ENCODE measurements around the gene MNS1. TPM values are rescaled to one million over a fixed set of nuclear protein-coding genes. Genes with fewer than 3 reads are reported as not detected.
"Not testable (repeated sequence)": the region's sequence is repeated elsewhere in the genome, so short reads cannot be mapped to it uniquely, and the experiment has no call there.

The MNS1 gene
- total RNA-seq, 2 donors from 2014 or later, result 0.47 to 0.73 TPM

DNA sequence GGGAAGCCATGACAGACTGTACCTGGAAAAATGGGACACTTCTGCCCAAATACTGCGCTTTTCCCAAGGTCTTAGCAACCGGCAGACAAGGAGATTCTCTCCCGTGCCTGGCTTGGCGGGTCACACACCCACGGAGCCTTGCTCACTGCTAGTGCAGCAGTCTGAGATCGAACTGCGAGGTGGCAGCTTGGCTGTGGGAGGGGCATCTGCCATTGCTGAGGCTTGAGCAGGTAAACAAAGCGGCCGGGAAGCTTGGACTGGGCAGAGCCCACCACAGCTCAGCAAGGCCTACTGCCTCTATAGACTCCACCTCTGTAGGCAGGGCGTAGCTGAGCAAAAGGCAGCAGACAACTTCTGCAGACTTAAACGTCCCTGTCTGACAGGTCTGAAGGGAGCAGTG is 65.7 kb downstream of the MNS1 start:
- DNase-seq (ENCODE audit: low spot score in 2 of 2); H3K27ac Mint-ChIP-seq; ATAC-seq; H3K36me3 Mint-ChIP-seq: not testable (repeated sequence)
- H3K9me3 Mint-ChIP-seq, result peaks cover 6 to 24% of the 10 kb centered on the region in 2 donors

DNA sequence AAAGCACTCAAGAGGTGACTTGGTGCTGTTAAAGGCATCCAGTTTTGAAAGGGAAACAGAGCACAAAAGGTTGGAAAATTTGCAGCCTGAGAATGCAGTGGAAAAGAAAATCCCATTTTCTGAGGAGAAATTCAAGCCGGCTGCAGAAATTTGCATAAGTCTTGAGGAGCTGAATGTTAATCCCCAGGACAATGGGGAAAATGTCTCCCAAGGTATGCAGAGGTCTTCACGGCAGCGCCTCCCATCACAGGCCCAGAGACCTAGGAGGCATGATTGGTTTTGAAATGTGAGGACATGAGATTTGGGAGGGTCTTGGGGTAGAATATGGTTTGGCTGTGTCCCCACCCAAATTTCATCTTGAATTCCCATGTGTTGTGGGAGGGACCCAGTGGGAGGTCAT is 67.6 kb downstream of the MNS1 start:
- peaks cover 3 to 24% of the 10 kb centered on the region in 2 donors for H3K9me3 Mint-ChIP-seq
- not testable (repeated sequence) for H3K27ac Mint-ChIP-seq; ATAC-seq; H3K36me3 Mint-ChIP-seq; DNase-seq (ENCODE audit: low spot score in 2 of 2)

DNA sequence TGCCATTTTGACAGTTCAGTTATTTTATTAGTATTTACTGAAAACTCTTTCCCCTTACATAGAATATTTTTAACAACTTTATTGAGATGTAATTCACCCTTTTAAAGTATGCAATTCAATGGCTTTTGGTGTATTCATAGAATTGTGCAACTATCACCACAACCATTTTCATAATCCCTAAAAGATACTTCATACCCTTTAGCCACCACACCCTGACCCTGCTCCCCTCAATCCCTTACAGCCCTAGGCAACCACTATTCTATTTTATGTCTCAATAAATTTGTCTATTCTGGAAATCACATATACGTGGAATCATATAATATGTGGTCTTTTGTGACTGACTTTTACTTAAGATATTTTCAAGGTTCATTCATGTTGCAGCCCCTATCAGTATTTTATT is 70.0 kb downstream of the MNS1 start:
- ATAC-seq, result no peak
- DNase-seq (ENCODE audit: low spot score in 2 of 2), result no peak
- H3K27ac Mint-ChIP-seq, result no peak overlapping the region
- H3K36me3 Mint-ChIP-seq, result no peaks in the 10 kb centered on the region
- H3K9me3 Mint-ChIP-seq, result peaks cover 3 to 9% of the 10 kb centered on the region in 2 donors

DNA sequence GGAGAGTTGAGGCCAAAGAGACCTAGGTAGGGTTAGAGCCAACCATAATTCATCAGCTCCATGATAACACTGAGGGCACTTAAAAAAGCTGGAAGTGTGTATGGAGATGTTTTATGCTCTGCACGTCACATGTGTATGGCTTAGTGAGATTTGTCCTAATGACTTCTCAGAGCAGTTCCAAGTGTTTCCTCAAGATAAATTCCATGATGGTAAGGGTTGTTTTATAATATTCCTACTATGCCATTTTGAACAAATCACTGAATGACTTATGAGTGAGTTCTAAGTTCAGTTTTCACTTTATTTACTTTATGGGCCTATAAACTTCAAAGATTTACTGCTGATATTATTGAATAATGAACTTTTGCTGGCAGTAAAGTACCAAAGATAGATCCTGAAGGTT is 71.7 kb downstream of the MNS1 start:
- H3K36me3 Mint-ChIP-seq, result no peaks in the 10 kb centered on the region
- ATAC-seq (no peak), DNase-seq (ENCODE audit: low spot score in 2 of 2) (no peak)
- peaks cover 3 to 9% of the 10 kb centered on the region in 2 donors for H3K9me3 Mint-ChIP-seq
- no peak overlapping the region for H3K27ac Mint-ChIP-seq

DNA sequence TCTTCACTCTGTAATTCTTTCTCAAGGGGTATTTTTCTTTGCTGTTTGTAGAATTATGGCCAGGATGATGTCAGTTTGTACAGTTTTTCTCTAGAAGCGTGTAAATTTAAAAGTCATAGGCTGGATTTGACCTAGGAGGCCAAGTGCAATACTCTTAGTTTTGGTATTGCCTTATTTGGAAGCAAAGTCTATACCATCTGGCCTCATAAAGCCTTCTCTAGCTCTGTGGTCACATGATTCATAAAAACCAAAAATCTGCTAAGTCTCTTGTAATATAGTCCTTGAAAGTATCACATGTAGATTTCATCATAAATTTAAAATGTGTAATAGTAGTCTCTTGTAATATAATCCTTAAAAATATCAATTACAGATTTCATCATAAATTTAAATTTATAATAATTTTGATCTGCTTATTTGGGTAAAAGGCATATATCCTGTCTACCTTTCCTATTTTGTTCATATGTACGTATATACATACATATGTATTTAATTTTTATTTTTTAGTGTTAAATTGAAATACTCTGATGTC is 74.1 kb downstream of the MNS1 start:
- Mint-ChIP-seq H3K36me3 (no peaks in the 10 kb centered on the region), H3K27ac (no peak overlapping the region), H3K9me3 (no peaks in the 10 kb centered on the region)
- no peak for DNase-seq (ENCODE audit: low spot score in 2 of 2)
- peak in 1 of 2 donors; percentile 74 for ATAC-seq

DNA sequence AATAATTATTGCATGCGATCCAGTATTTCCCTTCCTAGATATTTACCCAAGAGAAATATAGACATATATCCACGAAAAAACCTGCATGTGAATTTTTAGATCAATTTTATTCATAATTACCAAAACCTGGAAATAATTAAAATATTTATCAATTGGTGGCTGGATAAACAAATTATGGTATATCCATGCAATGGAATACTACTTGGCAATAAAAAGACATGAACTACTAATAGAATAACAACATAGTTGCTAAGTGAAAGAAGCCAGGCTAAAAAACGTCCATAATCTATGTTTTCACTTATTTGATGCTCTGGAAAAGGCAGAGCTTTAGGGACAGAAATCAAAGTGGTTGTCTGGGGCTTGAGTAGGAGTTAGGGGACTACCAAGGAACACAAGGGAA is 79.0 kb downstream of the MNS1 start:
- ATAC-seq (no peak), DNase-seq (ENCODE audit: low spot score in 2 of 2) (no peak)
- Mint-ChIP-seq H3K9me3 (peaks cover 4 to 5% of the 10 kb centered on the region in 2 donors), H3K36me3 (peaks cover 0 to 9% of the 10 kb centered on the region in 2 donors), H3K27ac (no peak overlapping the region)

DNA sequence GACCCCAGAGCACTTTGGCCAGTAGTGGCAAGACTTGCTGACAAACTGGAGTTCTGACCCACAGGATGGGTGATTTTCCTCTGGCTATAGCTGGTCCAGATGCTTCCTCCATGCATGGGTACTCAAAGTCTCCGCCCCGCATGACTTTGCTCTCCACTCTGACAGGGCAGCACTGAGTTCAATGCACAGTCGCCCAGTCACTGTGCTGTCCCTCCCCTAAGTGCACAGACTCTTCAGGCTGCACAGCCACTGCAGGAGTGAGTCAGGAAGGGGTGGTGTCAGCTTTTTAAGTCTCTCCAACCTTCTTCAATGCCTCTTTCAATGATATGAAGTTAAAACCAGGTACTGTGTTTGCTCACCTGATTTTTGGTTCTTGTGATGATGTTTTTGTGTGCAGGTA is 81.9 kb downstream of the MNS1 start:
- peaks cover 16 to 22% of the 10 kb centered on the region in 2 donors for H3K9me3 Mint-ChIP-seq
- no peak for ATAC-seq
- no peak overlapping the region for H3K27ac Mint-ChIP-seq
- H3K36me3 Mint-ChIP-seq, result peaks cover 7 to 22% of the 10 kb centered on the region in 2 donors
- no peak for DNase-seq (ENCODE audit: low spot score in 2 of 2)

Other genes with a start within 250 kb of the MNS1 start
- 10 to 100 TPM; 20.3 to 27.0 TPM for gene RFX7, start 221.3 kb downstream of the MNS1 start, total RNA-seq
- gene TEX9, start 99.7 kb downstream of the MNS1 start, total RNA-seq, result 1 to 10 TPM in 1 of 2 donors, under 1 TPM in 1; 0.41 to 1.5 TPM